Neural cell (in vitro differentiated cells): ENCODE results near the gene MECP2.

Experiments
- CTCF ChIP-seq: fragments of 450-650 bp; IDR thresholded peaks from 2 replicates; pipeline ENCODE4 v1.5.1; 2014; ENCODE audit warnings: antibody characterized with exemption, mild to moderate bottlenecking, moderate library complexity; ENCODE audit not compliant: poor library complexity, severe bottlenecking
- EP300 ChIP-seq: fragments of 450-650 bp; conservative IDR thresholded peaks from 2 replicates; pipeline ENCODE4 v1.6.1; 2014; ENCODE audit warnings: antibody characterized with exemption, mild to moderate bottlenecking, moderate library complexity; ENCODE audit not compliant: poor library complexity, severe bottlenecking
- EZH2 ChIP-seq: fragments of 200-600, 300-800 bp; shearing (Covaris generic), sonication (generic); IDR thresholded peaks from 2 replicates; pipeline ENCODE4 v1.6.1; 2014; ENCODE audit warnings: antibody characterized with exemption, low read length, borderline replicate concordance, mild to moderate bottlenecking; ENCODE audit not compliant: insufficient read depth, poor library complexity, severe bottlenecking
- POLR2AphosphoS5 ChIP-seq: IDR thresholded peaks from 2 replicates; pipeline ENCODE4 v1.6.1; 2012
- RAD21 ChIP-seq: fragments of 450-650 bp; conservative IDR thresholded peaks from 2 replicates; pipeline ENCODE4 v1.6.1; 2014; ENCODE audit warnings: antibody characterized with exemption, mild to moderate bottlenecking, moderate library complexity
- TAF1 ChIP-seq: IDR thresholded peaks from 2 replicates; pipeline ENCODE4 v1.6.1; 2012; ENCODE audit warnings: low read depth

DNA sequence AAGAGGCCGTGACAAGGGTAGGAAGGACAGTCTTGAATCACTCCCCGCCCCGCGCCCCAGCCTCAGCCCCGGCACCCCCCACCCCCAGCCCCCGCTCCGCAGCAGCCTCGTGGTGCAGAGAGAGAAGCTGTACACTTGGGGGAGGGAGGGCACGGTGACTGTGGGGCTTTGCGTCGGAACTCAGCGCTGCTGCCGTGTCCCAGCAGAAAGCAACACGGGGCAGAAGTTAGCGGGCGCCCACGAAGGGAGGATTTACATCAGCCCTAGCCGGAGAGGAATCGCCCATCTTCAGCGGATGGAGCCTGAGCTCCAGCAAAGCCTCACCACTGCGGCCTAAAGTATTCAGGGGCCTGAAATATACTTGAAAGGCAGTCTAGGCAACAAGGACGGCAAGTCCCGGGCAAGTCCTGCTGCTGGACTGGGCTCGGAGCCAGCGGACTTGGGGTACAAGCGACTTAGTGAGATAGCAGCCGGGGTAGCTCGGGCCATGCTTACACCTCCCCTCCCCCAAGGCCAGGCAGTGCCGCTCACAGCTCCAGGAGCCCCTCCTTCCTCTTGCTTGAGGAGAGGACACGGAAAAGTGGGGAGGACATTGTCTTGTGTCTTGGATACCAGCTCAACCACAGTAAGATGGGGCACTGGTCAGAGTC is 28.0 kb upstream of the MECP2 start:
- TF ChIP-seq CTCF (no peak), TAF1 (no peak), EP300 (no peak), POLR2AphosphoS5 (no peak), RAD21 (no peak), EZH2 (no peak)
